ENCODE measurements around the gene CEP89.

DNA sequence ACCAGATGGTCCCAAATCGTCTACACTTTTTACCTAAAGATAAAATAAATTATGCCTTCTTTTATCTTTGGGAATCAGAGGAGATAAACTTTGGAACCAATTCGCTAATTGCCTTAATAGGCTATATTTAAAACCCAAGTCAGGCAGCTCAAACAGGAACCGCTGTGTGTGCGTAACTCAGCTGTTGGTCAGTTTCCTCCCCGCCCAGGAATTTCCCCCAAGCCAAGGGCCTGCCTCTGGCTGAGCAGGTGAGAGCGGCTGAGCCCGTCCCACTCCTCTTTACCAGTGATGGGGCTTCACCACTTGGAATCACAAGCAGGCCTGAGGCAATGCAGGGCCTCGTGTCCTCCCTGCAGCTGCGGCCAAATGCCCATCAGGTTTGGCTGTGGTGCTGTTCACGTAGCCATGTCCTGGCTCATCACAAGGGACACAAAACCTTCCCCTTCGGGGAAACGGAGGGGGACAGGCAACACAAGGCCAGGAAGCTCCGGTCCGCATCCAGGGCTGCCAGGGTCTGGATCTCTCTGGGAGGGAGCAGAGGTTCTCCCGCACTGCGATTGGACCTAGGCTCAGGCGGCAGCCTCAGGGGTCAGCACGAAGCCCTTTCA is 101.7 kb downstream of the CEP89 start:
- TF ChIP-seq, protein P1, sequence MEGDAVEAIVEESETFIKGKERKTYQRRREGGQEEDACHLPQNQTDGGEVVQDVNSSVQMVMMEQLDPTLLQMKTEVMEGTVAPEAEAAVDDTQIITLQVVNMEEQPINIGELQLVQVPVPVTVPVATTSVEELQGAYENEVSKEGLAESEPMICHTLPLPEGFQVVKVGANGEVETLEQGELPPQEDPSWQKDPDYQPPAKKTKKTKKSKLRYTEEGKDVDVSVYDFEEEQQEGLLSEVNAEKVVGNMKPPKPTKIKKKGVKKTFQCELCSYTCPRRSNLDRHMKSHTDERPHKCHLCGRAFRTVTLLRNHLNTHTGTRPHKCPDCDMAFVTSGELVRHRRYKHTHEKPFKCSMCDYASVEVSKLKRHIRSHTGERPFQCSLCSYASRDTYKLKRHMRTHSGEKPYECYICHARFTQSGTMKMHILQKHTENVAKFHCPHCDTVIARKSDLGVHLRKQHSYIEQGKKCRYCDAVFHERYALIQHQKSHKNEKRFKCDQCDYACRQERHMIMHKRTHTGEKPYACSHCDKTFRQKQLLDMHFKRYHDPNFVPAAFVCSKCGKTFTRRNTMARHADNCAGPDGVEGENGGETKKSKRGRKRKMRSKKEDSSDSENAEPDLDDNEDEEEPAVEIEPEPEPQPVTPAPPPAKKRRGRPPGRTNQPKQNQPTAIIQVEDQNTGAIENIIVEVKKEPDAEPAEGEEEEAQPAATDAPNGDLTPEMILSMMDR (IDR thresholded peaks at IDR 0.05), result no peak
- no peak for TF ChIP-seq POLR2A (IDR thresholded peaks at IDR 0.05)
- TF ChIP-seq EP300 (IDR thresholded peaks at IDR 0.05), result no peak
